Panc1 (cell line): ENCODE measurements around the gene CSTF2T.

Source experiments
- CTCF ChIP-seq: fragments of 450-650 bp; IDR thresholded peaks from 2 replicates; pipeline ENCODE4 v1.5.1; 2017; ENCODE audit warnings: mild to moderate bottlenecking
- POLR2AphosphoS5 ChIP-seq: IDR thresholded peaks from 2 replicates; pipeline ENCODE4 v1.6.1; 2012; ENCODE audit warnings: mild to moderate bottlenecking, low read depth, low read length, moderate library complexity

GRCh38 chr10:51679841-51680240 lies 19.6 kb downstream of the CSTF2T start:
- TF ChIP-seq CTCF (no peak), POLR2AphosphoS5 (no peak)
